Measurements from ENCODE around the gene OPHN1.

The OPHN1 gene

GRCh38 chrX:68195561-68195960, 237.7 kb downstream of the OPHN1 start:
- DNase-seq (ENCODE audit: low spot score): no peak
- no peak overlapping the region for H3K27ac ChIP-seq (ENCODE audit: poor library complexity, severe bottlenecking)
- peaks cover 5% of the 10 kb centered on the region; the same call in 1 of the 2 replicates for H3K36me3 ChIP-seq (ENCODE audit: low read depth)
- H3K4me1 ChIP-seq (ENCODE audit: insufficient read depth, poor library complexity, severe bottlenecking): no peaks in the 10 kb centered on the region
- no peaks in the 10 kb centered on the region for H3K27me3 ChIP-seq (ENCODE audit: insufficient read depth, poor library complexity, severe bottlenecking)
- no peak for ATAC-seq (ENCODE audit: low read depth)
- no peak overlapping the region for H3K4me3 ChIP-seq (ENCODE audit: severe bottlenecking)
- TF ChIP-seq CTCF (IDR thresholded peaks at IDR 0.05; ENCODE audit: poor library complexity, severe bottlenecking): no peak
- no peaks in the 10 kb centered on the region for H3K9me3 ChIP-seq (ENCODE audit: severe bottlenecking)

- H3K9me3 ChIP-seq (ENCODE audit: severe bottlenecking): no peaks in the 10 kb centered on the region
- H3K27ac ChIP-seq (ENCODE audit: poor library complexity, severe bottlenecking): no peak overlapping the region
- no peak overlapping the region for H3K4me3 ChIP-seq (ENCODE audit: severe bottlenecking)
- H3K27me3 ChIP-seq (ENCODE audit: insufficient read depth, poor library complexity, severe bottlenecking): no peaks in the 10 kb centered on the region
- no peaks in the 10 kb centered on the region for H3K4me1 ChIP-seq (ENCODE audit: insufficient read depth, poor library complexity, severe bottlenecking)
- no peak for TF ChIP-seq CTCF (IDR thresholded peaks at IDR 0.05; ENCODE audit: poor library complexity, severe bottlenecking)
- no peak for ATAC-seq (ENCODE audit: low read depth)
- peaks cover 5% of the 10 kb centered on the region; the same call in 1 of the 2 replicates for H3K36me3 ChIP-seq (ENCODE audit: low read depth)
- no peak for DNase-seq (ENCODE audit: low spot score)
These were observed 239.5 kb downstream of the OPHN1 start for GRCh38 chrX:68193786-68194185.

- Histone ChIP-seq H3K27ac (ENCODE audit: poor library complexity, severe bottlenecking) (no peak overlapping the region), H3K4me3 (ENCODE audit: severe bottlenecking) (no peak overlapping the region), H3K9me3 (ENCODE audit: severe bottlenecking) (no peaks in the 10 kb centered on the region), H3K27me3 (ENCODE audit: insufficient read depth, poor library complexity, severe bottlenecking) (no peaks in the 10 kb centered on the region), H3K4me1 (ENCODE audit: insufficient read depth, poor library complexity, severe bottlenecking) (no peaks in the 10 kb centered on the region), H3K36me3 (ENCODE audit: low read depth) (peaks cover 5% of the 10 kb centered on the region; the same call in 1 of the 2 replicates)
- ATAC-seq (ENCODE audit: low read depth) (no peak), DNase-seq (ENCODE audit: low spot score) (no peak)
- no peak for TF ChIP-seq CTCF (IDR thresholded peaks at IDR 0.05; ENCODE audit: poor library complexity, severe bottlenecking)
These were observed 240.1 kb downstream of the OPHN1 start for GRCh38 chrX:68193234-68193633.

- H3K36me3 ChIP-seq (ENCODE audit: low read depth): no peaks in the 10 kb centered on the region
These were observed 242.5 kb downstream of the OPHN1 start for GRCh38 chrX:68190799-68191198.

More at GRCh38 chrX:68190799-68191198, 242.5 kb downstream of the OPHN1 start:
- Histone ChIP-seq H3K4me1 (ENCODE audit: insufficient read depth, poor library complexity, severe bottlenecking) (peaks cover 4% of the 10 kb centered on the region), H3K27ac (ENCODE audit: poor library complexity, severe bottlenecking) (no peak overlapping the region), H3K4me3 (ENCODE audit: severe bottlenecking) (no peak overlapping the region), H3K27me3 (ENCODE audit: insufficient read depth, poor library complexity, severe bottlenecking) (no peaks in the 10 kb centered on the region), H3K9me3 (ENCODE audit: severe bottlenecking) (no peaks in the 10 kb centered on the region)
- DNase-seq (ENCODE audit: low spot score) (no peak), ATAC-seq (ENCODE audit: low read depth) (no peak)
- no peak for TF ChIP-seq CTCF (IDR thresholded peaks at IDR 0.05; ENCODE audit: poor library complexity, severe bottlenecking)

Measured in RWPE2 (cell line).